ENCODE measurements around the gene HECA. TPM values are rescaled to one million over a fixed set of nuclear protein-coding genes. Genes with fewer than 3 reads are reported as not detected.

HECA gene
- total RNA-seq, 1 donor from 2014 or later, result 38.3 TPM

DNA sequence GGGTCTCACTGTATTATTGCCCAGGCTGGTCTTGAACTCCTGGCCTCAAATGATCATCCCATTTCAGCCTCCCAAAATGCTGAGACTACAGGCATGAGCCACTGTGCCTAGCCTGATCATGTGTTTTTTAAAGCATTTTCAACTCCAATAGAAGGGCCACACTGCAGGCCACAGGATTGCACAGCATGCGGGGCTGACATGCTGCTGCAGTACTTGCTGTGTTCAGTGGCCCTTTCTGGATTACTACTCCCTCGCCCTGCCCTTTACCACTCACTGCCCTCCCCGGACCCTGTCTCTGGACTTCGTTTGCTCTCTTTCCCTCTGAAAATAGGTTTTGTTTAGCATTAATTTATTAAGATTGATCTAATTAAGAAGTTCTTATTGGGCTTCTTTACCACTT, 37.3 kb downstream of the HECA start:
- ChIA-PET CTCF (no interaction called here), POLR2A (interaction anchor here (0.6 to 0.8 kb wide), 2 partner anchors 29 to 149 kb away, joined by 3 read pairs; no protein-coding TSS in a partner anchor)
- ATAC-seq (ENCODE audit: low read depth) (no peak), DNase-seq (no peak)
- intact Hi-C loops (cut with micrococcal nuclease), result loop anchor here (2.0 kb wide), 1 partner anchor 47 kb away; no protein-coding TSS in a partner anchor
- H3K4me3 Mint-ChIP-seq, result no peak overlapping the region
- no peaks in the 10 kb centered on the region for H3K9me3 Mint-ChIP-seq
- H3K27ac Mint-ChIP-seq, result peak overlapping the region; percentile 36
- H3K27me3 Mint-ChIP-seq, result no peaks in the 10 kb centered on the region
- peaks cover 77% of the 10 kb centered on the region for H3K36me3 Mint-ChIP-seq (ENCODE audit: low read depth)
- TF ChIP-seq, protein P1, sequence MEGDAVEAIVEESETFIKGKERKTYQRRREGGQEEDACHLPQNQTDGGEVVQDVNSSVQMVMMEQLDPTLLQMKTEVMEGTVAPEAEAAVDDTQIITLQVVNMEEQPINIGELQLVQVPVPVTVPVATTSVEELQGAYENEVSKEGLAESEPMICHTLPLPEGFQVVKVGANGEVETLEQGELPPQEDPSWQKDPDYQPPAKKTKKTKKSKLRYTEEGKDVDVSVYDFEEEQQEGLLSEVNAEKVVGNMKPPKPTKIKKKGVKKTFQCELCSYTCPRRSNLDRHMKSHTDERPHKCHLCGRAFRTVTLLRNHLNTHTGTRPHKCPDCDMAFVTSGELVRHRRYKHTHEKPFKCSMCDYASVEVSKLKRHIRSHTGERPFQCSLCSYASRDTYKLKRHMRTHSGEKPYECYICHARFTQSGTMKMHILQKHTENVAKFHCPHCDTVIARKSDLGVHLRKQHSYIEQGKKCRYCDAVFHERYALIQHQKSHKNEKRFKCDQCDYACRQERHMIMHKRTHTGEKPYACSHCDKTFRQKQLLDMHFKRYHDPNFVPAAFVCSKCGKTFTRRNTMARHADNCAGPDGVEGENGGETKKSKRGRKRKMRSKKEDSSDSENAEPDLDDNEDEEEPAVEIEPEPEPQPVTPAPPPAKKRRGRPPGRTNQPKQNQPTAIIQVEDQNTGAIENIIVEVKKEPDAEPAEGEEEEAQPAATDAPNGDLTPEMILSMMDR (IDR thresholded peaks at IDR 0.05), result no peak
- peaks cover 73% of the 10 kb centered on the region for H3K4me1 Mint-ChIP-seq

DNA sequence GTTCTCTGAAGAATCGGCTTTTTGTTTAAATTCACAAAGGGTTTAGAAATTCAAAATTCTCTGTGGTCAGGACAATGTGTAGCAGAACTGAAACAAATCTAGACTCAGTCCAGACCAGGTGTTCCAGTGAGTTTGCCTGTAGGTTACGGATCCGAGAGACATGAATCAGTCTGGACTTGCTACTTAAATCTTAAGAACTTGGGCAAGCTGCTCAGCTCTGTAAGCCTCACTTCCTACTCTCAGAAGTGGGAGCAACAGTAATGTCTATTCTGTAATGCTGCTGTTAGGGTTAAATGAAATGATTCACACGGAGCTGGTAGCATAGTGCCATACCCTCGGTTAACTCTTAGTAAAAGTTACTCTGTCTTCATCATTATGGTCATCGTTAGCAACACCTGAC, 37.7 kb downstream of the HECA start:
- peaks cover 72% of the 10 kb centered on the region for H3K4me1 Mint-ChIP-seq
- DNase-seq, result no peak
- intact Hi-C loops (cut with micrococcal nuclease), result loop anchor here (2.0 kb wide), 1 partner anchor 48 kb away; no protein-coding TSS in a partner anchor
- peaks cover 77% of the 10 kb centered on the region for H3K36me3 Mint-ChIP-seq (ENCODE audit: low read depth)
- ATAC-seq (ENCODE audit: low read depth), result peak; percentile 28
- ChIA-PET CTCF (no interaction called here), POLR2A (interaction anchor here (0.6 kb wide), 1 partner anchor 30 kb away, joined by 3 read pairs; no protein-coding TSS in a partner anchor)
- TF ChIP-seq, protein P1 (IDR thresholded peaks at IDR 0.05), result no peak
- peaks cover 2% of the 10 kb centered on the region for H3K9me3 Mint-ChIP-seq
- H3K27ac Mint-ChIP-seq, result peak overlapping the region; percentile 36
- H3K4me3 Mint-ChIP-seq, result no peak overlapping the region
- no peaks in the 10 kb centered on the region for H3K27me3 Mint-ChIP-seq

DNA sequence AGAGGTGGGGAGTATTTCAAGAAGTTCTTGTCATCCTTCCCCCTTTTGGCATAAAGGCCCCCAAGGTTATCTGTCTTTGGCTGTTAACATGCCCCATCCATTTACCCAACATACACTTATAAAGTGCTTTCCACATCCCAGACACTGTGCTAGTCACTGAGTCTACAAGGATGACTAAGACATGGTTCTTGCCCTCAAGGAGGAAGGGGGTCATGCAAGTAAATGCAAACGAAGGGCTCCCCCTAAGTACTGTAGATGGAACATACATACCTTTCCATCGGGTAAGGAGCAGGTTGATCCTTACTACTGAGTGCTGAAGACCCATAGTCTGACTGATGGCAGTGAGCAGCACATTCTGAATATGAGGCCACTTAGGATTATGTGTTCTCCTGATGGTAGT, 38.3 kb downstream of the HECA start:
- no peak for DNase-seq
- TF ChIP-seq, protein P1 (IDR thresholded peaks at IDR 0.05), result no peak
- H3K36me3 Mint-ChIP-seq (ENCODE audit: low read depth), result peaks cover 77% of the 10 kb centered on the region
- peaks cover 71% of the 10 kb centered on the region for H3K4me1 Mint-ChIP-seq
- H3K9me3 Mint-ChIP-seq, result peaks cover 2% of the 10 kb centered on the region
- H3K4me3 Mint-ChIP-seq, result no peak overlapping the region
- H3K27me3 Mint-ChIP-seq, result no peaks in the 10 kb centered on the region
- ChIA-PET CTCF (no interaction called here), POLR2A (no interaction called here)
- intact Hi-C loops (cut with micrococcal nuclease), result loop anchor here (2.0 kb wide), 1 partner anchor 48 kb away; no protein-coding TSS in a partner anchor
- H3K27ac Mint-ChIP-seq, result peak overlapping the region; percentile 46
- ATAC-seq (ENCODE audit: low read depth), result peak; percentile 72

DNA sequence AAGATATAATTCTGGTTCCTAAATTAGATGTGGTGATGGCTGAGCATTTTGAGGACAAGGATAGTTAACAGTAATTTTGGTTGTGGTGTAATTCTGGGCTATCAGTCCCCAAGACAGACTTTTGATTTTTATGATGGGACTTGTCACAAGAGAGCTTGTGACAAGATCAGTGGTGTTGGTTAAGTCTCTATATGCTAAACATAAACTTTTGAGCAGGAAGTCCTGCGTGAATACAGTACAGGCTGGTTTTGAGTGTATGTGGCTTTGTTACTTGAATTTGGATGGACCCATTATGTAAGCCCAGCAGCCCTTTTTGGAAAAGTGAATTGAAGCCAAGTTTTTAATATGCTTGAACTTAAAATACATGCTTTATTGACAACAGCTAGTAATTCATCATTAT, 38.9 kb downstream of the HECA start:
- DNase-seq, result no peak
- H3K4me1 Mint-ChIP-seq, result peaks cover 71% of the 10 kb centered on the region
- ChIA-PET POLR2A (no interaction called here), CTCF (interaction anchor here (1.1 to 2.3 kb wide), 3 partner anchors 45 to 187 kb away, joined by 3 to 8 read pairs (median 5); no protein-coding TSS in a partner anchor)
- H3K27ac Mint-ChIP-seq, result no peak overlapping the region
- H3K9me3 Mint-ChIP-seq, result peaks cover 2% of the 10 kb centered on the region
- H3K4me3 Mint-ChIP-seq, result no peak overlapping the region
- H3K36me3 Mint-ChIP-seq (ENCODE audit: low read depth), result peaks cover 77% of the 10 kb centered on the region
- no peaks in the 10 kb centered on the region for H3K27me3 Mint-ChIP-seq
- TF ChIP-seq, protein P1 (IDR thresholded peaks at IDR 0.05), result no peak
- ATAC-seq (ENCODE audit: low read depth), result no peak
- intact Hi-C loops (cut with micrococcal nuclease), result loop anchor here (2.0 kb wide), 1 partner anchor 49 kb away; no protein-coding TSS in a partner anchor

DNA sequence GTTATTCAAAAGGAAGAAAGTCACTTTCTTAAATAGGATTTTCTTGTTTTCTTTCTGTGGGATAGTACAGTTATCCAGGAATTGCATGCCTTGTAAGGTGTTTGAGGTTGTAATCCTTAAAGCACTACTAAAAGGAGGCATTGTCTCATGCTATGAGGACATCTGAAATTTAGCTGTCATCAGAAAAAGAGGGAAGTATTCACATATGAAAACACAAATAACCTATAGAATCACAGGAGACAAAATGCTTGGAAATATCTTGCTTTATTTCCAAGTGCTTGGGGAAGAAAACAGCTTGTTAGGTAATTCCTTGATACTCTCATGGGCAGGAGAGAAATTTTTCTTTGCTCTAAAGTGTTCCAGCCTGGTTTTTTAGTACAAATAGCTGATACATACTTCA, 40.1 kb downstream of the HECA start:
- Mint-ChIP-seq H3K4me1 (peaks cover 63% of the 10 kb centered on the region), H3K9me3 (peaks cover 2% of the 10 kb centered on the region), H3K36me3 (ENCODE audit: low read depth) (peaks cover 76% of the 10 kb centered on the region), H3K27ac (peak overlapping the region; percentile 61), H3K4me3 (no peak overlapping the region), H3K27me3 (no peaks in the 10 kb centered on the region)
- ATAC-seq (ENCODE audit: low read depth), result no peak
- POLR2A ChIA-PET, result interaction anchor here (0.7 to 1.7 kb wide), 2 partner anchors 42 to 200 kb away, joined by 3 to 4 read pairs; partner anchors contain the start of gene CITED2
- TF ChIP-seq, protein P1 (IDR thresholded peaks at IDR 0.05), result no peak
- DNase-seq, result no peak
- CTCF ChIA-PET, result interaction anchor here (0.8 to 2.3 kb wide), 3 partner anchors 41 to 50 kb away, joined by 3 to 8 read pairs (median 5); no protein-coding TSS in a partner anchor
- intact Hi-C loops (cut with micrococcal nuclease), result loop anchor here (1.0 kb wide), 1 partner anchor 13 kb away; no protein-coding TSS in a partner anchor
